ENCODE measurements around the gene KLHL30.
"Not testable (repeated sequence)": the region's sequence is repeated elsewhere in the genome, so short reads cannot be mapped to it uniquely, and the experiment has no call there.

The KLHL30 gene

DNA sequence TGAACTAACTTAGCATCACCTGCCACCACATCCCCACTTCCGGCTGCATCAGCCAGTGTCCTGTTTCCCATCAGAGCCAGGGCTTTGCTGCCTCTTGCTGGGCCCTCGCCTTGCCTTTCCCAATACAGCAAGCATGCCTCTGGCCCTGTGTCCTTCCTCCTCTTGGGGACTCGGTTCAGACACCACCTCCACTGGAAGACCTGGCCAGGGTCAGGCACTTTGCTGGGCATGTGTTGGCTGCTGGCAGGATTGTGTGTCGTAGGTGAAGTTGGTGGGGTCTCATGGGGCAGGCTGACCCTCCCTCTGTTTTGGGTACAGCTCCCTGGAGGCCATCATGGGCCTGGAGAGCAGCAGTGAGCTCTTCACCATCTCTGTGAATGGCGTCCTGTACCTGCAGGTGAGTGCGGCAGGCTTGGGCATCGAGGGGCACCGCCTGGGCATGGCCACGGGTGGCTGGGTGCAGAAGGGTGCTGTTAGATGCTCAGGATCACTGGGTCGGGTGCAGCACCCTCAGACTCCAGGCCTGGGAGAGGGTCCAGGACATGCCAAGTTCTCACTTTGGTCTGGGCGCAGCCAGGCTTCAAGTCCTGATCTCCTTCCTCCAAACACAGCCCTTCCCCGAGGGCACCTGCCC lies 26.9 kb downstream of the KLHL30 start:
- DNase-seq: no peak

GRCh38 chr2:238166391-238167343 lies 28.2 kb downstream of the KLHL30 start:
- no peak for DNase-seq

GRCh38 chr2:238167344-238167715 lies 28.9 kb downstream of the KLHL30 start:
- DNase-seq: no peak

DNA sequence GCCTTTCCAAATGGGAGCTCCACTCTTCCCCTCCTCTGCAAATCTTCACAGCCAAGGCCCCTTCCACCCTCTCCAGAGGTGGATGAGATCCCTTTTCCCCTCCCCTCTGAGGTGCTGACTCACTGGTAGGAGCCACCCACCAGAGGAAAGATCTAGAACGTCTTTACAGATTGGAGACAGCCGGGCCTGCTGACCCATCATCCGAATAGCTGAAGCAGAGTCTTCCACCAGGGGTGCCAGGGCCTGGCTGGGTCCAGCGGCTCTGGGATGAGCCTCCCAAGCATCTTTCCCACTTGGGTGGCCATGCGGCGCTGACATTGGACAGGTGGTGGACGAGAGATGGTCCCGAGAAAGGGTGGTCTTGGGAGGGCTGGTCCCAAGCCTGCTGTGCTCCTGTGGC lies 29.3 kb downstream of the KLHL30 start:
- no peak for DNase-seq

GRCh38 chr2:238168196-238169047 lies 30.0 kb downstream of the KLHL30 start:
- DNase-seq: no peak

- DNase-seq: no peak
Observed at GRCh38 chr2:238169048-238169707, 30.7 kb downstream of the KLHL30 start.

- DNase-seq: no peak
Observed at GRCh38 chr2:238169708-238170251, 31.3 kb downstream of the KLHL30 start.

- DNase-seq: no peak
Observed at GRCh38 chr2:238170386-238171071, 32.1 kb downstream of the KLHL30 start.

DNA sequence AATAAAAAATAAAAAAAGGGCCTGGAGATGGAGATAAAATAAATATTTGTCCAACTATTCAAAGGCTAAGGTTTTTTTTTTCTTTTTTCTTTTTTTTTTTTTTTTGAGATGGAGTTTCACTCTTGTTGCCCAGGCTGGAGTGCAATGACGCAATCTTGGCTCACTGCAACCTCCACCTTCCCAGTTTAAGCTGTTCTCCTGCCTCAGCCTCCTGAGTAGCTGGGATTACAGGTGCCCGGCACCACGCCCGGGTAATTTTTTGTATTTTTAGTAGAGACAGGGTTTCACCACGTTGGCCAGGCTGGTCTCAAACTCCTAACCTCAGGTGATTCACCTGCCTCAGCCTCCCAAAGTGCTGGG lies 32.6 kb downstream of the KLHL30 start:
- DNase-seq: not testable (repeated sequence)

DNA sequence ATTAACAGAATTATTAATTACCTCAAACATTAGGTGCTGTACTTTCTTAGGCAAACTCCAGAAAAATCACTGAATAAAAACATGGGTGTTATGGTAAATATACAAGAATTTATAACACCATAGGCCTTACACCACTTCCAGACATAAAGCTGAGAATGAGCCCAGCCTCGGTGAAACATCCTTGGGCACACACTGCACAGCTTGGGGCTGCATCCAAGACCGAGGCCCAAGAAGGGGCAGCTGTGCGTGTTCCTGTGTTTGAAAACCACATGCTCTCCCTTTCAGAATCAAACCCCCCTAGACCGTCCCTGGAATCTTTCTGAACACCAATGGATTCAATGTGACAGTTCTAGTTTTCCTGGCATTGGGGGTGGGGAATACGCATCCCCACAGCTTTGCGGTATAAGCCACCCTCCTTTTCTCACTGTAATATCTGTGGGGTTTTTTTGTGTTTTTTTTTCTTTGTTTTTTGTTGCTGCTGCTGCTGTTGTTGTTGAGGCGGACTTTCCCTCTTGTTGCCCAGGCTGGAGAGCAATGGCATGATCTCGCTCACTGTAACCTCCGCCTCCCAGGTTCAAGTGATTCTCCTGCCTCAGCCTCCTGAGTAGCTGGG lies 33.2 kb downstream of the KLHL30 start:
- no peak for DNase-seq

DNA sequence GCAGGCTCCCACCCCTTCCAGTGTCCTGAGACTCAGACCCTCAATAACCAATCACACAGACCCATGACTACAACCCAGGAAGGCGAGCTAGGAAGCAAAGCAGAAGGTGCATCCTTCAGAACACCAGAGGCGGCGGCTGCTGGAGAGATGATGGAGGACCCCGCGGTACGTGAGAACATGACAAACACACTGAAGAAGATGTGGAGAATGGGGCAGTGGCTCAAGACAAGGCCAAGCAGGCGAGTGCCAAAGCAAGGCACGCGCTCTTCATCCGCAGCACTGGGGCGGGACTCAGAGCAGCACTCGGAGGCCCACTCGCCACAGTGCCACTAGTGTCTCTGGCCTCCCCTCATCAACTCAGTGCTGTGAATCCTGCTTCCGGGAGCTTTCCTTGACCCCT lies 34.0 kb downstream of the KLHL30 start:
- DNase-seq: no peak

DNA sequence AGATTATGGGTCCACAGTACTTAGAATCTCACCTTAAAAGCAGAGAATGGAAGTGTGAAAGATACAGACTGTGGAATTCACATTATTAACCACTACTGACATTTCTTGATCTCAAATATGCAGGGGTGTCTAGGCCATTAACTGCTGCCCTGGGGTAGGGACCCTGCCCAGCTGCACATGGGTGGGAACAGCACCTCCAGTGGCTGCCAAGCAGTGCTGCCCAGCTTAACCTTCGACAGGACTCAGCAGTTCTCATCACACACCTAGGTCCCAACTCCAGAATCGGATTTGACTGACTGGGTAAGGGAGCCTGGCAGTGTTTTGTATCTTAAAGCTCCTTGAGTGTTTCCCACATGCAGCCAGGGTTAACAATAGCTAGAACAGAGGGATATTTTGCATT lies 35.2 kb downstream of the KLHL30 start:
- no peak for DNase-seq

DNA sequence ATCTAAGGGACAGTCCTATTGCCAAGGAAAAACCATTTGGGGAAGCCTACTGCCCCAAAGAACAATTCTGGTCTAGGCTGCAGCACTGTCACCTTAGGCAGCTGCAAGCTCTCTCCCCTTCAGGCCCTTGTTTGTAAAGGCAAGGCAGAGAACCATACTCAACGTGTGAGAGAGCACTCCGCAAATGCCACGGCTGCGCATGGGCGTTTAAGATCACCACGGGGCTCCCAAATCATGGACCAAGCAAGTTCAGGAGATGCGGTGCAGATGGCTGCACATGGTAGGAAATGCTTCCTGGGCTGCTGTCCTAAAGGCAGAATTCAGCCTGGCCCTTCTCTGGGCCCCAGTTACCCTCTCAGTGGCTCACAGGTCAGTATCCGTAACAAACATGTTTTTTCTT lies 35.8 kb downstream of the KLHL30 start:
- DNase-seq: no peak

GRCh38 chr2:238174701-238175100 lies 36.2 kb downstream of the KLHL30 start:
- no peak for DNase-seq

DNA sequence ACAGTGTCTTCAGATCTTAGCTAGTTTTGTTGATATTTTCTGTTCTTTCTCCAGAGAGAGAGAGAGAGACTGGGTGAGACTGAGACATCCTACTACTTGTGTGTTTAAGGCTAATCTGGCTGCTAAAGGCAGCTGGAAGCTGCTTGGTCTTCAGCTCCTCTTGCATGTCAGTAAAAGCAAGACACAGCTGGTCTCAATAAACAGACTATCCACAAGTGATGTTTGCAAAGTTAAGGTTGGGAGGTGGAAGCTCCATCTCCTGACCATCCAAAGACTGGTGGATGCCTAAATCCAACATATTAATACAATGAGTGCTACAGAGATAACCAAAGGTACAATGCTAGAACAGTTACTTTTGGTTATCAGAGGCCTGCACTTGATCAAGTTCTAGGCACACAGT lies 38.1 kb downstream of the KLHL30 start:
- no peak for DNase-seq

DNA sequence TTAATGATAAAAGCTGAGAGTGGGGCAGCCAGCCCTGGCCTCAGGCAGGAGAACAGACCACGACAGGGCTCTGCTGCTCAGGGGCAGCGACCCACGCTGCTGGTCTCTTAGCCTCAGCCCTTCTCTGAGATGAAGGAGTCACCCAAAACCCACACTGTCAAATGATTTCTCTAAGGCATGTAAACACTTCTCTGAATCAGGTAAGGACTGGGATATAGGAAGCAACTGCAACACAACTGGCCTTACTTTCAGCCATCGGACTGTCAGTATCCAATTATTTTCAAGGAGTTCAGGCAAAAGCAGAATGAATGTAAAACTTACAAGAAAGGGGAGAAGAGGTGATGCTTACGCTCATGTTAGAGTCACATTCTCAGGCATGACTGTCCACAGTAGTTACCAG lies 42.1 kb downstream of the KLHL30 start:
- no peak for DNase-seq

DNA sequence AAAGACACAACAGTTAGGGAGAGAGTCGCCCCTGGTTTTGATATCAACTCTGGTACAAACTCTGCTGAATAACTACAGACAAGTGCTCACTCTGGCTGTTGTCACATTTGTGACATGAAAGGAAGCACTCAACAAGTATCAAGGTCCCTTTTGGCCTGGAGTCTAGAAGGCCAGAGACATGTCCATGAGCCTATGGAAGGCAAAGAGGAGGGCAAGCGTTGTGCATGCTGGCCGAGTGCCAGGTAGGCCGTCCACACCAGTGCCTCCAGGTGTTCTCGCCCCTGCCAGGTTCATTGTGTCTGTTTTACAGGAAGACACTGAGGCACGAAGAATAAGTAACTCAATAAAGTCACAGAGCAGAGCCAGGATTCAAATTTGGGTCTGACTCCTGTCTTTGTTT lies 43.9 kb downstream of the KLHL30 start:
- no peak for DNase-seq

DNA sequence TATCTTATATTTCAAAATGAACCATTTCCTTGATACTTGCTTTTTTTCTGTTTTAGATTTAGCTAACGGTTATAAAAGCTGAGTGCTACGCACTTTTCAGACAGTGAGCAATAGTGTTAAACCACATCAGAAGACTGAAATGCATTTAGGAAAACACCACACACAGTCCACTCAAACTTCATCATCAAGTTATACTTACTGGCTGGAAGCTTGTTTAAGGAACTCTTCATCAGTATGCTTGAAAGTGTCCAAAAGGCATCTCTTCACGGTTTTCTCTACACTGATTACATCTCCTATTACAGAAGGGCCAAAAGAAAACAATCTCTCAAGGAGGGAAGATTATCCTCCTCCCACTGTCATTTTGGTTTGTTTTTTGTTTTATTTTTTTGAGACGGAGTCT lies 45.4 kb downstream of the KLHL30 start:
- no peak for DNase-seq

GRCh38 chr2:238187618-238188548 lies 49.4 kb downstream of the KLHL30 start:
- DNase-seq: no peak

- no peak for DNase-seq
Observed at GRCh38 chr2:238190445-238190844, 52.0 kb downstream of the KLHL30 start.
